HFF-Myc (cell line): ENCODE data around the gene PNPLA7.

ENCODE experiments used
- DNase-seq: peaks from one replicate; pipeline ENCODE4 v3.0.0-alpha.2; 2011; ENCODE audit warnings: low read depth; ENCODE audit errors: extremely low read depth
- H3K4me3 ChIP-seq: replicated peaks from 2 replicates; pipeline ENCODE4 v1.5.1; 2011; ENCODE audit warnings: low read depth, mild to moderate bottlenecking, control low read depth, low read length
- TF ChIP-seq, protein P1 (sequence below): IDR thresholded peaks from 2 replicates; pipeline ENCODE4 v1.5.1; 2012; ENCODE audit warnings: mild to moderate bottlenecking, low read depth, low read length, control low read depth; ENCODE audit errors: missing control alignments

Gene PNPLA7

DNA sequence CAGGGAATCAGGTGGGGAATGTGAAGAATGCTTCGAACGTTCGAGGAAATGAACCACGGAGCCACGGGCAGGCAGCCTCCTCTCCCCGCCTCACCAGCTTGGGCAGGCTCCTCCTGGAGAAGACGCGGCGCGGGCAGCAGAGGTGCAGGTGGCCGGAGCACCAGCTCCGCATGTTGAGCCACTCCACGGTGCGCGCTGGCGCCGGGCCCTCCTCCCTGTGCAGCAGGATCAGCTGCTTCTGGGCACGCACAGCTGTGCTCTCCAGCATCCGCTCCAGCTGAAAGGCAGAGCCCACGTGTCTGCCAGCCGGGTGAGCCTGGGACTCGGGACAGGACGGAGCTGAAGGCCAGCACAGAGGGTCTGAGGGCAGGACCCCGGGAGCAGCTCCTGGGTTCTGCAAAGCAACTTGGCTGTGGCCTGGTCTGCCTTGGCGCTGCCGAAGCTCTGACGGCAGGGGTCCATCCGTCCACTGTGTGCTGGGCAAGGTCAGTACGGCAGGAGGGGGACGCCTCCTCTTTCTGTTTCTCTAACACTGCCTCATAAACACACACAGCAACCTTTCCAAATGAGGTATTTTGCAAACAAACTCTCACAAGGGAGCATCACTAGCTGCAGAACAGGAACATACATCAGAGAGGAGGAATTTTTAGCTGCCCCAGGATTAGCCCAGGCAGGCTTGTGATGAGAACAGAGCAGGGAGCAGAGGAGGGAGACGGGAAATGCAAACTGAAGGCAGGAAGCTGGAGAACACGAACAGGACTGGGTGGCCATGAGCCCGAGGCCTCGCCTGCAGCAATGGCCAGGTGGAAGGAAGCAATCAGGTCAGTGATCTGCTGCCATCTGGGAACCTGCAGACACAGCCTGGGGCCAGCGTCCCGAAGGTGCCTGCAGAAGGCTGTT is 71.0 kb downstream of the PNPLA7 start:
- no peak for DNase-seq
- H3K4me3 ChIP-seq, result no peak overlapping the region

DNA sequence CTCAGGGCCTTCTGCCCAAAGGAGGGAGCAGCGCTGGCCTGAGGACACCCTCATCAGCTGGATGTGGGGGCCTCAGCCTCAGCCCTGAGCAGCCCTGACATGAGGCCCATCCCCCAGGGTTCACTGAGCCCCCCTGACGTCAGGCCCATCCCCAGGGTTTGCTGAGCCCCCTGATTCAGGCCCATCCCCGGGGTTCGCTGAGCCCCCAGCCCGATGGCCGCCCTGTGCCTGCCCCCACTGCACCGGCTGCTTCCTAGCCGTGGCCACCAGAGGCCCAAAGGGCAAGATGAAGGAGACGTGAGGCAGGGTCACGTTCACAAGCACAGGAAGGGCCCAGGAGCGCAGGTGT is 71.6 kb downstream of the PNPLA7 start:
- DNase-seq, result no peak
- H3K4me3 ChIP-seq, result no peak overlapping the region
- TF ChIP-seq, protein P1, sequence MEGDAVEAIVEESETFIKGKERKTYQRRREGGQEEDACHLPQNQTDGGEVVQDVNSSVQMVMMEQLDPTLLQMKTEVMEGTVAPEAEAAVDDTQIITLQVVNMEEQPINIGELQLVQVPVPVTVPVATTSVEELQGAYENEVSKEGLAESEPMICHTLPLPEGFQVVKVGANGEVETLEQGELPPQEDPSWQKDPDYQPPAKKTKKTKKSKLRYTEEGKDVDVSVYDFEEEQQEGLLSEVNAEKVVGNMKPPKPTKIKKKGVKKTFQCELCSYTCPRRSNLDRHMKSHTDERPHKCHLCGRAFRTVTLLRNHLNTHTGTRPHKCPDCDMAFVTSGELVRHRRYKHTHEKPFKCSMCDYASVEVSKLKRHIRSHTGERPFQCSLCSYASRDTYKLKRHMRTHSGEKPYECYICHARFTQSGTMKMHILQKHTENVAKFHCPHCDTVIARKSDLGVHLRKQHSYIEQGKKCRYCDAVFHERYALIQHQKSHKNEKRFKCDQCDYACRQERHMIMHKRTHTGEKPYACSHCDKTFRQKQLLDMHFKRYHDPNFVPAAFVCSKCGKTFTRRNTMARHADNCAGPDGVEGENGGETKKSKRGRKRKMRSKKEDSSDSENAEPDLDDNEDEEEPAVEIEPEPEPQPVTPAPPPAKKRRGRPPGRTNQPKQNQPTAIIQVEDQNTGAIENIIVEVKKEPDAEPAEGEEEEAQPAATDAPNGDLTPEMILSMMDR, result no peak

More for the DNA sequence above, 71.0 kb downstream of the PNPLA7 start:
- TF ChIP-seq, protein P1, result no peak

DNA sequence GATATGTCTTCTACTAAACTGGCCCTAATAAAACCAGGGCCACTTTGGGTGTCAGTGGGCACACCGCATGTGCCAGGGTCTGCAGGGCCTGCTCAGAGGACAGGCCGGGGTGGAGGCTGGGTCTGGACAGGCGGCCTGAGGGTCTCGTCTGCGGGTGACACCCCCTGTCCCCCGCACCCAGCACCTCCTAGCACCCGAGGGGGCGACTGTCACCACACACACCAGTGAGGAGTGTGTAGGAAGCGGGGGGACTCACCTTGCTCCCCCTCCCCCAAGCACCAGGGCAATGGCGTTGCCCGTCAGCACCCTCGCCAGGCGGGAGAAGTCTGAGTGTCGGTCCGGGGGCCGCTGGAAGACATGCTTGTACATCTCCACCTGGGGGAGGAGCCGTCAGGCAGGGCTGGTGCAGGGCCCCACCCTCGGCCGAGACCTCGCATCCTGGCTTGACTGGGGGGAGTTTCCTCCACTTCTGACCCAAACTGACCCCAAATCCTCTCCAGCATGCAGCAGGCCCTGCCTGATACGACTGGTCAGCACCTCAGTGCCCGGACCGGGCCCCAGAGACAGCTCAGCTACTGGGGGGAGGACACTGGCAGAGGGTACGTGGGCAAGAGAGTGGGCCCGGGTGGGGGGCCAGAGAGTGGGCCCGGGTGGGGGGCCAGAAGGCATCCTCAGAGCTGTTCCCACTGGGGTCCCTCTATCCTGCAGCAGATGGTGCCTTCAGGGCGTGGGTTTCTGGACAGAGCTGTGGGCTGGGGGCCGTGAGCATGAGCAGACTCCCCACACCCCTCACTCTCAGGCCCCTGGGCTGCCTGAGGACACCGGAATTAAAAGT is 72.2 kb downstream of the PNPLA7 start:
- DNase-seq, result no peak
- no peak overlapping the region for H3K4me3 ChIP-seq
- TF ChIP-seq, protein P1, result no peak

DNA sequence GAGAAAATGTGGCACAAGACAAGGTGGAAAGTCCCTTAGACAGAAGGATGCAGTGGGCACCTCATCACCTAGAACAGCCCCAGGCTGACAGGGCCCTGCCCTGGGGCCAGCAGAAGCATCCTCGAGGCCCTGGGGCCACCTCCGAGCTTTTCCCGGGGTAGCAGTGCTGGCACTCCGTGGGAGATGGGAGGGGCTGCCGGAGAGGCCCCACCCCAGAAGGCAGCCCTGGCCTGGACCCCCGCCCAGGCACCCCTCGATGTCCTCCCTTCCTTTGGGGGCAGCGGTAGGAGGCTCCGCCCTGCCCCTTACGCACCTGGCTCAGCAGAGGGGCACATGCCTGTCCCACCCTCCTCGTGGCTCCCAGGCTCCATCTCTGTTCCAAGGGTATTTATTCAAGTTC is 73.3 kb downstream of the PNPLA7 start:
- TF ChIP-seq, protein P1, result no peak
- no peak overlapping the region for H3K4me3 ChIP-seq
- DNase-seq, result no peak

DNA sequence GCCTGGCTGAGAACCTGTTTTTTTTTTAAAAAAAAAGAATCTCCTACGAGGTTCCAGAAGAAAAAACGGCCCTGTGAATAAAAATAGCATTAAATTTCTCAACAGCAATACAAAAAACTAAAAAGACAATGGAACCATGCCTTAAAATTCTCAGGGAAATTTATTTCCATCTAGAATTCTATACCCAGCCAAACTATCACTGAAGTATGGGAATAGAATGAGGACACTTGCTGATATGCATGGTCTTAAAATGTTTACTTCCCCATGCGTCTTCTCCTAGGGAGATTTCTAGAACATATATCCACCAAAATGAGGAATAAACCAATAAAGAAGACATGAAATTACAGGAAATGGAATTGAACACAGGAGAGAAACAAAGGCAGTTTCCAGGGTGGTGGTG is 74.5 kb downstream of the PNPLA7 start:
- no peak for DNase-seq
- TF ChIP-seq, protein P1, result no peak
- H3K4me3 ChIP-seq, result no peak overlapping the region

DNA sequence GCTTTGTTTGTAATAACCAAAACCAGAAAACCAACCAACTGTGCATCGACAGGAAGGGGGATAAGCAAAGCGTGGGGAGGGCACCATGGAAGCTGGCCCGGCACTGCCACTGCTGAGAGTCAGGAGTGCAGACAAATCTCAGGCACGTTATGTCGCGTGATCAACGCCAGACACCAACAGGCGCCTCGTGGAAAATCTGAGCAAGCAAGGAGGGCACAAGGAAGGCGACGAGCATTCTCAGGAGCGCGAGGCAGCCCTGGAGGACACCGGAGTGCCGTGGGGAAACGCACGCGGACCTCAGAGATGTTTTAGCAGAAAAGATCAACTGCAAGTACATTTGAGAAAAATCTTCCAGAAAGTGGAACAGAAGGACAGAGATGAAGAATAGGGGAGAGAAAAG is 75.9 kb downstream of the PNPLA7 start:
- no peak overlapping the region for H3K4me3 ChIP-seq
- TF ChIP-seq, protein P1, result no peak
- no peak for DNase-seq
